Stimulated activated CD8-positive, alpha-beta memory T cell treated with anti-CD3 and anti-CD28 coated beads, Interleukin-2, amount 100 ng/mL, for 48 hours (primary cell): ENCODE results near the gene NUP35.
"Not testable (repeated sequence)": the region's sequence is repeated elsewhere in the genome, so short reads cannot be mapped to it uniquely, and the experiment has no call there.

Experiments
- DNase-seq, 2 donors: peaks; one replicate each; pipeline ENCODE4 v3.0.0-alpha.2; 2020; ENCODE audit warnings: low read depth in 2 of 2

NUP35 gene

DNA sequence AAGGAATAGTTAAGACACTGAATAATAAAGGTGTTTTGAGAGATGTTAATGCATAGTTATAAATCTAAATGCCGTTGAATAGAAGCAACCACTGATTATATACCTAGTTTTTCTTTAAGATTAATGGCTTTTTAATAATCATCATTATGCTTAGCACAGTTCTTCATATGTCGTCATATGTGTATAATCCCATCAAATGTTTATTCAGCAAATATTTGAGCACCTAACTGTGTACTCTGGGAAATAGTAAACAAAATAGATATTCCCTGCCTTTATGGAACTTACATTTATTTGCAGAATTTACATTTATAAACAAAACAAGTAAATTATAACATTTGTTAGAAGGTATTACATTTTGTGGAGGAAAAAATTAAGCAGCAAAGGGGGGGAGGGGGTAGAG lies 9.8 kb downstream of the NUP35 start:
- no peak for DNase-seq

DNA sequence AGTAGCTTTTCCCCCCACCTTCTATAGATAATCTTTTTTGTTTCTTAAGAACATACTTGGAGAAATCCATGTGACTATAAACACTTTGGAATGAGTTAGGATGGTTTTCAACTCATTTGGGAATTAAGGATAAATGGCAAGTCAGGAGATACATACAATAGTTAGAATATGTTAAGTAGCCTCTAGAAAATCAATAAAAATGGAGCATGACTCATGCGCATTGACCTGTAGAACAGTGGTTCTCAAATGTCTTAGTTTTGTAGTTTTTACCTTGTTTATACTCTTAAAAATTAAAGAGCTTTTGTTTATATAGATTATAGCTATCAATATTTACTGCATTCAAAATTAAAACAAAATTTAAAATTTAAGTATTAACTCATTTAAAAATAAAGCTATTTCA lies 24.7 kb downstream of the NUP35 start:
- DNase-seq: no peak

DNA sequence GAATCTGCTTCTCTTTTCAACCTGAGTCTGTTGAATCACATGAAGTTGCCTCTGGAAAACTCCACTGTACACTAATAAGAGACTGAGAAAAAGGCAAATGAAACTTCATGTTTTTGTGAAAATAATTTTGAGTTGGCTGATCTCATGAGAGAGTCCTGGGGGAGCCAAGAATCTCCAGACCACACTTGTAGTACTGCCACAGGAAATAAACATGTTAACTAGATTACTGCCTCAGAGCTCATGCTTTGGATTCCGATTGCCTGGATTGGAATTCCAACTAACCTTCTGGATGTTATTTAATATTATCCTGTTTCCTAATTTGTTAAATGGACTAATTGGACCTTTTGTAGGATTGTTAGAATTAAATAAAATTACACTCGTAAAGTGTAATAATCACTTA lies 25.2 kb downstream of the NUP35 start:
- no peak for DNase-seq

DNA sequence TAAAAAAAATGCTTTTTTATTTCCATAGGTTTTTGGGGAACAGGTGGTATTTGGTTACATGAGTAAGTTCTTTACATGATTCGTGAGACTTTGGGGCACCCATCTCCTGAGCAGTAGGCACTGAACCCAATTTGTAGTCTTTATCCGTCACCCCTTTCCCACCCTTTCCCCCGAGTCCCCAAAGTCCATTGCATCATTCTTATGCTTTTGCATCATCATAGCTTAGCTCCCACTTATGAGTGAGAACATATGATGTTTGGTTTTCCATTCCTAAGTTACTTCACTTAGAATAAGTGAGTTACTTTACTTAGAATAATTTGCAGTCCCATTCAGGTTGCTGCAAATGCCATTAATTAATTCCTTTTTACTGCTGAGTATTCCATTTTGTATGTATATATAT lies 28.0 kb downstream of the NUP35 start:
- not testable (repeated sequence) for DNase-seq

DNA sequence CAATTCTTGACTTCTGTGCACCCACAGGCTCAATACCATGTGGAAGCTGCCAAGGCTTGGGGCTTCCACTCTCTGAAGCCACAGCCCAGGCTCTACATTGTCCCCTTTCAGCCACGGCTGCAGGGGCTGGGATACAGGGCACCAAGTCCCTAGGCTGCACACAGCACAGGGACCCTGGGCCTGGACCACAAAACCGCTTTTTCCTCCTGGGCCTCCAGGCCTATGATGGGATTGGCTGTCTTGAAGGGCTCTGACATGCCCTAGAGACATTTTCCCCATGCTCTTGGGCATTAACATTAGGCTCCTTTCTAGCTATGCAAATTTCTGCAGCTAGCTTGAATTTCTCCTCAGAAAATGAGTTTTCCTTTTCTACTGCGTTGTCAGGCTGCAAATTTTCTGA lies 29.7 kb downstream of the NUP35 start:
- no peak for DNase-seq

DNA sequence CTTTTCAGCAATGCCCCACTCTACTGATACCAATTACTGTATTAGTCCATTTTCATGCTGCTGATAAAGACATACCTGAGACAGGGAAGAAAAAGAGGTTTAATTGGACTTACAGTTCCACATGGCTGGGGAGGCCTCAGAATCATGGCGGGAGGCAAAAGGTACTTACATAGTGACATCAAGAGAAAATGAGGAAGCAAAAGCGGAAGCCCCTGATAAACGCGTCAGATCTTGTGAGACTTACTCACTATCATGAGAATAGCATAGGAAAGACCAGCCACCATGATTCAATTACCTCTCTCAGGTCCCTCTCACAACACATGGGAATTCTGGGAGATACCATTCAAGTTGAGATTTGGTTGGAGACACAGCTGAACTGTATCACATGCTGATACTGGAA lies 30.5 kb downstream of the NUP35 start:
- DNase-seq: not testable (repeated sequence)

DNA sequence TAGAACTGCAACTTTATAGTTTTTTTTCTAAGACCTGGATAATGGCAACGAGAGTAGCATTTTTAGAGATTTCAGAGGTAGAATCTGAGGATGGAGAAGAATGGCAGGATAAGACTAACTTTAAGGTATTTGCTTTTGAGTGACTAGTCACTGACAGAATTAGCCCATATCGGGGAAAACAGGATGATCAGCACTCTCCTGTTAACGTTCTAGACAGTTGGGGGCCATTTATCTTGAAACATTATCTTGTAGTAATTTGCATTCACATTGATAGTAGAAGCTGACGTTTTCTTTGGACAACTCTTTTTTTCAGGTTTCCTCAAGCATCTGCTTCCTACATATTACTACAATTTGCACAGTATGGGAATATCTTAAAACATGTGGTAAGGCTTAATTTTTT lies 32.9 kb downstream of the NUP35 start:
- DNase-seq: no peak

DNA sequence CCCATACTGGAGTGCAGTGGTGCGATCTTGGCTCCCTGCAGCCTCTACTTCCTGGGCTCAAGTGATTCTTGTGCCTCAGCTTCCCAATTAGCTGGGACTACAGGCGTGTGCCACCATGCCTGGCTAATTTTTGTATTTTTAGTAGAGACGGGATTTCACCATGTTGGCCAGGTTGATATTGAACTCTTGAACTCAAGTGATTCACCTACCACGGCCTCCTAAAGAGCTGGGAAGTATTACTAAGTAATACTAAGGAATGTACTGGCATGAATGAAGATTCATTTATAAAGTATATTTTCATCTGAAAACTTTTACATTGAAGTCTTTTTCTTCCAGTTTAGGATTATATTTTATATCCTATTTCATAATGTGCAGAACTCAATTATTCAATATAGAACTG lies 38.1 kb downstream of the NUP35 start:
- DNase-seq: no peak

DNA sequence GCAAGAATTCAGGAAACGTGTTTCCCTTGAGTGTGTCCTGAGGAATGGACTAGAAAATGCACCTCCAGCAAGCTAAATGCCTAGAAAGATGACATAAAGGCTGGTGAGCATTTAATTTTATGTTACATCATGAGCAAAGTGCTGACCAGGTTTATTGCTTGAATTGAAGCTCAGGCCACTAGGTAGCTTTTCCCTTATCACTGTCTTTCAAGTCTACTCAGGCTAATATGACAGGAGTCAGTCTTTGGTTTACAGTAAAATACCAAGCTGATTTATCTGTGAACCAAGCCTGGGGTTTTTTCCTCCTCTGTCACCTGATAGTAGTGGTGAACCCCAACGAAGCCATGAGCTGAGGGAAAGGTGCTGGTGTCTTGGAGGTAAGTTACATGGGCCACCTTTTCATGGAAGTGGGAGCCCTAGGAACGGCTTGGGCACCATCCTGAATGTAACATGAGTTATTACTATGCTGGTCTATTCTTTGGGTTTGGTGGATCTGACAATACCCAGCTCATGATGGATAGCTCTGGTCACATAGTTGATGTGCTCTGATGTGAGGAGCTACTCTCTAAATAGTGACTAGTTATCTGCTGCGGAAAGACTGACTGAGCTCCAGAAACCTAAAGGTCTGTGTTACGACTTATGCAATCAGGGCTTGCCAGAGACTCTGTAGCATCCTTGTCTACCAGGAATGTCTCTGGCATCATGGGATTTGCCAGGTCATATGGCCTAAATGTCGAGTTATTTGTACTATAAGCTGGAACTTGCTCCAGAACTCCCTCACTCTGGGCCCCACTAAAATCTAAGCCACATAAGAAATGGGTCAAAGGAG lies 39.8 kb downstream of the NUP35 start:
- no peak for DNase-seq

DNA sequence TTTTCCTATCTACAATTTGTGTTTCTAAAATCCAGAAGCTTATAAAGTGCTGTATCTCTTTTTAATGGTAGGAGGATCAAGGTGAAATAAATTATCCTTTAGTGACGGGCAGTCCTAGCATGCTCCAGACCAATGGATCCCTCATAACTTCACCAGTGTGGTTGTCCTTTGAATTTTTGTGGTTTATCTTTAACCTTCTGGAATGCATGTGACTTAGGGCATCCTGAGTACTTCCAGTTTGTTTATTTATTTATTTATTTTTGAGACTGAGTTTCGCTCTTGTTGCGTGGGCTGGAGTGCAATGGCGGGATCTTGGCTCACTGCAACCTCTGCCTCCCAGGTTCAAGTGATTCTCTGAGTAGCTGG lies 40.4 kb downstream of the NUP35 start:
- DNase-seq: no peak

DNA sequence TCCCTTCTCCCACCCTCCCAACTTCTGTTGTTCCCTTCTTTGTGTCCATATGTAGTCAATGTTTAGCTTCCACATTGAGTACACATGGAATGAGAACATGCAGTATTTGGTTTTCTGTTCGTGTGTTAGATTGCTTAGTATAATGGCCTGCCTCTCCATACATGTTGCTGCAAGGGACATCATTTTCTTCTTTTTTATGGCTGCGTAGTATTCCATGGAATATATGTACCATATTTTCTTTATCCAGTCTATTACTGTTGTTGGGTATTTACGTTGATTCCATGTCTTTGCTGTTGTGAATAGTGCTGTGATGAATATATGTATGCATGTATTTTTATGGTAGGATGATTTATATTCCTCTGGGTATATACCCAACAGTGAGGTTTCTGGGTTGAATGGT lies 42.0 kb downstream of the NUP35 start:
- no peak for DNase-seq

DNA sequence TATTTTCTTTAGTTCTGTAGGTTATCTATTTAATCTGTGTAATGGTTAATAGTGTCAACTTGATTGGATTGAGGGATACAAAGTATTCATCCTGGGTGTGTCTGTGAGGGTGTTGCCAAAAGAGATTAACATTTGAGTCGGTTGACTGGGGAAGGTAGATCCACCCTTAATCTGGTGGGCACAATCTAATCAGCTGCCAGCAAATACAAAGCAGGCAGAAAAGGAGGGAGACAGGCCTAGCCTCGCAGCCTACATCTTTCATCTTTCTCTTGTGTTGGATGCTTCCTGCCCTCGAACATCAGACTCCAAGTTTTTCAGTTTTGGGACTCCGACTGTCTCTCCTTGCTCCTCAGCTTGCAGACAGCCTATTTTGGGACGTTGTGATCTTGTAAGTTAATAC lies 42.7 kb downstream of the NUP35 start:
- DNase-seq: not testable (repeated sequence)

DNA sequence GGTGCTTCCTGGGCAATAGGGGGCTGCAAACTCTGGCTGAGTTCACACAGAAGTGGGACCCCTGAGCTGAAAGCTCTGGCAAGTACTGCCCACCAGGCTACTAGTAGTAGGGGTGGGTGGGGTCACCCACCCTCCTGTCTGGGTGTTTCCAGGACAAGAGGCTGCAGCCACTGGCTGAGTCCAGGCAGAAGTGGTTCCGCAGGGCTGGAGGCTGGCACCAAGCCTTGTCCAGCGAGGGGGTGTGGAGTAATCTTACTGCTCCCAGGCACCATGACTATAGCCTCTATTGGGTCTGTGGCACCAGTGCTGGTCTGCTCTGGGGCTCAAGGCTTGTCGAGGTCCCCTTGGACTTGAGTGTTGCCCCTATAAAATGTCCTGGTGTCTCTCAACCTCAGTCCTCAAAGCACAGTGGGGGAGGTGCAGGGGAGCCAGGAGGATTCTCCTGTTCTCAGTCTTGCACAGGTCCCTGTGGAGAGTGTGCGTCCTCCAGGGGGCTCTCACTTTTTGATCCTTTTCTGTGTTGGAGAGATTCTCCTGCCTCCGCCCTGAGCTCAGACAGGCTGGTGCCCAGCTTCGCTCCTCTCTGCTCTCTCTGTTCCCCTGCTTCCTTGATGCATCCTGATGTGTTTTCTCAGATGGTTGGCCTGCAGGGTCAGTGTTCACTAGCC lies 48.1 kb downstream of the NUP35 start:
- DNase-seq: no peak

DNA sequence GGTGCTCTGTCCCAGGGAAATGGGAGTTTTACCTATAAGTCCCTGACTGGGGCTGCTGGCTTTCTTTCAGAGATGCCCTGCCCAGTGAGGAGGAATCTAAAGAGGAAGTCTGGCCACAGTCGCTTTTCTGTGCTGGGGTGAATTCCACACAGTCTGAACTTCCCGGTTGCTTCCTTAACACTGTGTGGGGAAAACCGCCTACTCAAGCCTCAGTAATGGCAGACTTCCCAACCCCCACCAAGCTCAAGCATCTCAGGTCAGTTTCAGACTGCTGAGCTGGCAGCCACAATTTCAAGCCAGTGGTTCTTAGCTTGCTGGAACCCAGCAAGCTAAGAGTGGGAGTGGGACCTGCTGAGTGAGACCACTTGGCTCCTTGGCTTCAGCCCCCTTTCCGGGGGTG lies 54.9 kb downstream of the NUP35 start:
- no peak for DNase-seq

DNA sequence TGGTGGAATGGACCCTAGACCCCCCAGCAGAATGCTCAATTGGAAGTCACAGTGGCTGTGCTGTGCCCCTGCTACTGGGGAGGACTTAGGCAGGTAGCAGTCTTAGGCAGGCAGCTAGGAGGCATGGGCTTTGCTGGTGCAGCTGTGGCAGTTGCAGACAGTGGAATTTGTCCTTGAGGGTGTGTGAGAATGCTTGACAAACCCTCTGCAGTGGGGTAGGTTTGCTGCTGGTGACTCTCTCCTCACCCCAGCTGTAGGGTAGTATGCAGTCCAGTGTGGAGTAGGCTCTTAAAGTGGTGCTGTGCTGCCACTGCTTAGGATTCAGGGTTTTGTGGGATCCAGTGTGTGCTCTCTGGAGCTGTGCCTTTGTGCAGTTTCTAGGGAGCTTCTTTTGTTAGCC lies 61.3 kb downstream of the NUP35 start:
- DNase-seq: no peak

DNA sequence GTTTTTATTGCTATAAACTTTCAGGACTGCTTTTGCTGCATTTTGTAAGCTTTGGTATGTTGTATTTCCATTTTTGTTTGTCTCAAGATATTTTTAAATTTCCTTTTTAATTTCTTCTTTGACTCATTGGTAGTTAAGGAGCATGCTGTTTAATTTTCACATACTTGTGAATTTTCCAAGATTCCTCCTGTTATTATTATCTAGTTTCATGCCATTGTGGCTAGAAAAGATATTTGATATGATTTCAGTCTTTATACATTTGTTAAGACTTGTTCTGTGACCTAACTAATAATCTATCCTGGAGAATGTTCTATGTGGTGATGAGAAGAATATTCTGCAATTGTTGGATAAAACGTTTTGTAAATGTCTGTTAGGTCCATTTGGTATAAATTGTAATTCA lies 62.1 kb downstream of the NUP35 start:
- DNase-seq: no peak

DNA sequence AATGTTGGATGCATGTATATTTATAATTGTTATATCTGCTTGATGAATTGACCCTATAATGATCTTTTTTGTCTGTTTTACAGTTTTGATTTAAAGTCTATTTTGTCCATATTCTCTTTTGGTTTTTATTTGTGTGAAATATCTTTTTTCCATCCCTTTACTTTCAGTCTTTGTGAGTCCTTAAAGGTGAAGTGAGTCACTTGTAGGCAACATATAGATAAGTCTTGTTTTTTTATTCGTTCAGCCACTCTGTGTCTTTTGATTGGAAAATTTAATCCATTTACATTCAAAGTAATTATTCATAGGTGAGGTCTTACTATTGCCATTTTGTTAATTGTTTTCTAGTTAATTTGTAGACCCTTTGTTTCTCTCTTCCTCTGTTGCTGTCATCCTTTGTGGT lies 62.5 kb downstream of the NUP35 start:
- DNase-seq: no peak

DNA sequence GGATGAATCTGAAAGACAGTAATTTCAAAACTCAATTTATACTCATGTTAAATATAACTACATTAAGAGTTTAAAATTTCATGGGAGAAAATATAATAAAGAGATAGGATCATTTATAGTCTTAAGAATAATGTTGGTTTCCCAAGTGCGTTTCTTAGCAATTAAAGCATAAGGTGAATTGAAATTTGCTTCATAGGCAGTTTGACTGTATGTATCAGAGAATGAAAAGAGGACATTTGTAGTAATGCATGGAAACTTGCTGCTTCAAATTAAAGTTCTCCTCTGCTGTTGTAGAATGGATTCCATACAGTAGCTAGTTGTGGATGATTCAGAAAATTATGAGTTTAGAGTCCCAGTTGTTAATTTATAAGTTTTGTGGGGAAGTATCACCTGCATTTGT lies 68.1 kb downstream of the NUP35 start:
- no peak for DNase-seq

DNA sequence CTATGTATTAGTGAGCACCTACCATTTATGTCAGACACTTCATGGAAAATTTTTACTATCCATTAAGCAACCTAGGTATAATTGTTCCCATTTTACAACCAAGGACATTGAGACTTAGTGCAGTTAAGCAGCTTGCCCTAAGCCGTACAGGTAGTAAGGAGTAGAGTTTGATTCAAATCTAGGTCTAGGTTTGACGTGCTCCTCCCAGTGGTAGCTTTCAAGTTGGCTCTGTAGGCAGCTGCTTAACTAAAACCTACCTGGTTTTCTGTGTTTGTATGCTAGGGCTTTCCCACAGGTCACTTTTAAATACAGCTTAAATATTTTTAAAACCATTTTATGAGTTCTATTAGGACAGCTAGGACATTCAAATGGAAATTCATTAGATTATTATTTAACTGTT lies 69.7 kb downstream of the NUP35 start:
- no peak for DNase-seq

DNA sequence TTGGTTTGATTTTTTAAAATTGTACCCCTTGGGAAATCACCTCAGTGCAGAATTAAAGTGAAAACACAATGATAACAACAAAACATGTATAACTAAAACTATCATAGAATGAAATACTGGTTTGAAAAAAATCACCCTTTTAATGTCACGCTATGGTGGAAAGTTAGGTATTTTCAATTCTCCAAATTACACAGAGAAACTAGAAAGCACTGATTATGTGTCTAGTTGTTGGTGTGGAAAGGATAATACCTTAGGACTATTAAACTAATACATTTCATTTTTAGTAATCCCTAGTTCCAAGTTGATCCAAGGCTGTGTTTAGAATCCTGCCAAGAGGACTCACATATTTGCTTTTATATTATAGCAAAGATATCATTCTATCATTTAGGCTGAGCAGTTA lies 71.2 kb downstream of the NUP35 start:
- no peak for DNase-seq

DNA sequence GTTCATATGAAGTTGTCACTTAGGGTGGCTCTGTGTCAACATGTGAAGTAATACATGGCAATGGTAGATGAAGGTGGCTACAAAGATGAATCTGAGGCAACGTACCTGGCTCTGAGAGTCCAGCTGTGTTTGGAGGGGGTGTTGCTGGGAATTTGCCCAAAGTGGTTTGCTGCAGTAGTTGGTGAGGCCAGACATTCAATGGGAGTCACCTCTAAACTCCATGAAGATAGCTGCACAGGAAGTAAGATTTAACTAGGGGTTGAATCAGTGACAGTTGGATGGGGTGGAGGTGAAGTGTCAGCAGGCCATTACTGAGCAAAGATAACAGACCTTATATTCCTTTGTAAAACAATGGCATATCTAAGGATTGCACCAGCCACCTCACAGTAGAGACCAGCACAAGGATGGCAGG lies 71.8 kb downstream of the NUP35 start:
- no peak for DNase-seq

DNA sequence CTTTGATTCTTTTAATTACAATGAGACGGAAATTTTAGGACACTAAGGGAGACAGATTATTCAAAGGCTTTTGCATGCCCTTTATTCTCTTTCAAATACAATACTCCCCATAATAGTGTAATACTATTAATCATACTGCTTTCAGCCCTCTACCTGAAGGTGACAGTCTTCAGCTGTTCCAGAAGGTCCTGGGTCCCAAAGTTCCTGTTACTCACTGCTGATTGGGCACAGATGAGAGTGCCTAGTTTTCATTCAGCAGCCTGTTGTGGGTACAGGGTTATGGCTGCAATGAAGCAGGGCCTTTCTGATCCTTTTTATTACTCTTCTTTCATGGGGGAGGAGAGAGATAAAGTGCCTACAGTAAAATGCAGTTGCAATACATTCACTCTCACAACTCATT lies 80.2 kb downstream of the NUP35 start:
- no peak for DNase-seq

DNA sequence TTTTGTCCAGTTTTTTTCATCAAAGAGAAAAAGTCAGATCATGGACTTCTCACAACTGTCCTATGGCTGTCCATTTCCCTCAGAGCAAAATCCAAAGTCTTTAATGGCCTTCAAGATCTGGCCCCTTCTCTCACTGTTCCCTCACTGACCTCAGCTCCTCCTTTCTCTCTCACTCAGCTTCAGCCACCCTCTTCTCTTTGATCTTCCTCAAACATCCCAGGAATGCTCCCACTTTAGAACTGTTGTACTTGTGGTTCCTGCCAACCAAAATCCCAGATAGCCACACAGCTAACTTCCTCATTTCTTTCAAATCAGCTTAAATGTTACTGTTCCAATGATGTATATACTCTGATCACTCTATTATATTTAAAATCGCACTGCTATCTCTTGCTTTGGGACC lies 82.9 kb downstream of the NUP35 start:
- DNase-seq: no peak
